ENCODE measurements around the gene PLCB1. TPM values are rescaled to one million over a fixed set of nuclear protein-coding genes. Genes with fewer than 3 reads are reported as not detected.
"Not testable (repeated sequence)": the region's sequence is repeated elsewhere in the genome, so short reads cannot be mapped to it uniquely, and the experiment has no call there.

PLCB1 gene
- total RNA-seq, 1 experiment from 2014 or later, result 6.0 TPM

DNA sequence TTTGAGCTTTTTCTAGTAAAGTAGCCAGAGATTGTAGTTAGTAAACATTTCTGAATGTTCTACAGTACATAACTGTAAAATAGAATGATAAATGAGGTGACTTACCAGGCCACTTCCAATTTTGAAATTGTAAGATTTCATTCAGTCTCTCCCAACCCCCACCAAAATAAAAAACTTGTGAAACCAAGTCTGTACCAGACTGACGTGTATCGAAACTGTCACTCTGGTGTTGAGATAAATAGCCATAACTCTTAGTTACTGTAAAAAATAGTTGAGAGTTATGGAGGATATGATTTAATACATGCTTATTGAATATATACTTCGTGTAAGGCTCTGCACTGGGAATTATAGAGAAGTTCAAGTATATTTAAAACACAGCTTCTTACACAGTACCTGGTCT is 455.7 kb downstream of the PLCB1 start:
- DNase-seq, result no peak
- intact Hi-C loops (cut with micrococcal nuclease; ENCODE audit: unreplicated experiment), result no loop called here
- BruUV-seq (replicated peaks), result no TSS peak
- Mint-ChIP-seq H3K27me3 (ENCODE audit: unreplicated experiment) (no peaks in the 10 kb centered on the region), H3K9me3 (ENCODE audit: low read depth, unreplicated experiment) (no peaks in the 10 kb centered on the region), H3K4me1 (ENCODE audit: low read depth, unreplicated experiment) (no peaks in the 10 kb centered on the region), H3K4me3 (ENCODE audit: low read depth, unreplicated experiment) (no peak overlapping the region), H3K36me3 (ENCODE audit: insufficient read depth, unreplicated experiment) (no peaks in the 10 kb centered on the region), H3K27ac (ENCODE audit: unreplicated experiment) (no peak overlapping the region)
- CTCF ChIA-PET, result no interaction called here
- TF ChIP-seq CTCF (IDR thresholded peaks at IDR 0.05; ENCODE audit: unreplicated experiment), result no peak

GRCh38 chr20:8589956-8590355 is 457.9 kb downstream of the PLCB1 start:
- Mint-ChIP-seq H3K9me3 (ENCODE audit: low read depth, unreplicated experiment) (no peaks in the 10 kb centered on the region), H3K4me1 (ENCODE audit: low read depth, unreplicated experiment) (no peaks in the 10 kb centered on the region), H3K27ac (ENCODE audit: unreplicated experiment) (no peak overlapping the region), H3K36me3 (ENCODE audit: insufficient read depth, unreplicated experiment) (no peaks in the 10 kb centered on the region), H3K27me3 (ENCODE audit: unreplicated experiment) (no peaks in the 10 kb centered on the region), H3K4me3 (ENCODE audit: low read depth, unreplicated experiment) (no peak overlapping the region)
- no peak for DNase-seq
- no TSS peak for BruUV-seq (replicated peaks)
- TF ChIP-seq CTCF (IDR thresholded peaks at IDR 0.05; ENCODE audit: unreplicated experiment), result no peak
- intact Hi-C loops (cut with micrococcal nuclease; ENCODE audit: unreplicated experiment), result no loop called here
- CTCF ChIA-PET, result interaction anchor here (0.6 kb wide), 1 partner anchor 432 kb away, joined by 4 read pairs; no protein-coding TSS in a partner anchor

DNA sequence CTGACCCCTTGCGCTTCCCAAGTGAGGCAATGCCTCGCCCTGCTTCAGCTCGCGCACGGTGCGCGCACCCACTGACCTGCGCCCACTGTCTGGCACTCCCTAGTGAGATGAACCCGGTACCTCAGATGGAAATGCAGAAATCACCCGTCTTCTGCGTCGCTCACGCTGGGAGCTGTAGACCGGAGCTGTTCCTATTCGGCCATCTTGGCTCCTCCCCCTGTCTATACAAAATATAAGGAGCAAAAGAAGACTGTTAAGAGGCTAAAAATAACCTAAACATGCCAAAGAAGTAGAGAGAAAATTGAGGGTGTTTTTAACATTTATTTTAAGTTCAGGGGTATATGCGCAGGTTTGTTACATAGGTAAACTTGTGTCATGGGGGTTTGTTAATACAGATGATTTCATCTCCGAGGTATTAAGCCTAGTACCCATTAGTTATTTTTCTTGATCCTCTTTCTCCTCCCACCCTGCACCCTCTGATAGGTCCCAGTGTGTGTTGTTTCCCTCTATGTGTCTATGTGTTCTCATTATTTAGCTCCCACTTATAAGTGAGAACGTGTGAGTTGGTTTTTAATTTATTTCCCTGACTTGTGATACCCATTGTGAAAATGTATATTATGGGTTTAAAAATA is 469.0 kb downstream of the PLCB1 start:
- H3K4me1 Mint-ChIP-seq (ENCODE audit: low read depth, unreplicated experiment); intact Hi-C loops (cut with micrococcal nuclease; ENCODE audit: unreplicated experiment); H3K36me3 Mint-ChIP-seq (ENCODE audit: insufficient read depth, unreplicated experiment); CTCF ChIA-PET; H3K9me3 Mint-ChIP-seq (ENCODE audit: low read depth, unreplicated experiment); BruUV-seq (replicated peaks); DNase-seq; H3K27me3 Mint-ChIP-seq (ENCODE audit: unreplicated experiment): not testable (repeated sequence)
- peak overlapping the region; percentile 71 for H3K4me3 Mint-ChIP-seq (ENCODE audit: low read depth, unreplicated experiment)
- peak overlapping the region; percentile 56 for H3K27ac Mint-ChIP-seq (ENCODE audit: unreplicated experiment)

DNA sequence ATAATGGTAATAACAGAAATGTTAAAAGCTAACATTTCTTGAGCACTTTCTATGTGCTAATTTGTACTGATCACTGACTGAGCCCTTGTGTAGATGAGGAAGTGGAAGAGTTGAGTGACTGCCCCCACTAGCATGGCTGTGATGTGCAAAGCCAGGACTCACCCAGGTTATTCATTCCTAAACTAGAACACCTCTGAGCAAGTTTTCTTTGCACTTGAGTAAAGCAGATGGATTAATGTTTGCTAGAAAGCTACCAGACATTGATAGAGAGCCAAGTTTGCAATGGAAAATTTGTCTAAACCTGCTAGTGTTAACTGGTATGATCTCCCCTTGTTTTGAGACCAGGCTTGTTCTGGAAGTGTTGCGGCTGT is 469.5 kb downstream of the PLCB1 start:
- CTCF ChIA-PET, result no interaction called here

More for the DNA sequence above, 469.5 kb downstream of the PLCB1 start:
- peak; percentile 4 for DNase-seq
- H3K27me3 Mint-ChIP-seq (ENCODE audit: unreplicated experiment), result no peaks in the 10 kb centered on the region
- no peaks in the 10 kb centered on the region for H3K9me3 Mint-ChIP-seq (ENCODE audit: low read depth, unreplicated experiment)
- peaks cover 7% of the 10 kb centered on the region for H3K36me3 Mint-ChIP-seq (ENCODE audit: insufficient read depth, unreplicated experiment)
- intact Hi-C loops (cut with micrococcal nuclease; ENCODE audit: unreplicated experiment), result no loop called here
- H3K4me3 Mint-ChIP-seq (ENCODE audit: low read depth, unreplicated experiment), result peak overlapping the region; percentile 71
- H3K27ac Mint-ChIP-seq (ENCODE audit: unreplicated experiment), result peak overlapping the region; percentile 56
- H3K4me1 Mint-ChIP-seq (ENCODE audit: low read depth, unreplicated experiment), result peaks cover 9% of the 10 kb centered on the region
- TSS peak; percentile 59 for BruUV-seq (replicated peaks)
- TF ChIP-seq CTCF (IDR thresholded peaks at IDR 0.05; ENCODE audit: unreplicated experiment), result no peak

All from Calu3 (cell line).